HepG2 (cell line): ENCODE measurements around the gene WWC2. TPM values are rescaled to one million over a fixed set of nuclear protein-coding genes. Genes with fewer than 3 reads are reported as not detected.

Experiments used
- ATAC-seq: fragments of 200-7000 bp; cut with Tn5 transposase; 3 replicates; pipeline ENCODE4 v1.9.1; 2020; ENCODE audit warnings: mild to moderate bottlenecking, moderate library complexity
- BruUV-seq: library from RNA; stranded (reverse); fragments of 400-500 nt; replicated peaks from 2 replicates; lab custom pipeline; 2021; lab: Mats Ljungman, UMichigan
- CTCF ChIA-PET: fragments of 300-600 bp; formaldehyde crosslinking; extraction: SDS; loops from one replicate; lab custom pipeline; 2021; ENCODE audit warnings: low total read pairs, inconsistent platforms, low intra/inter-chr PET ratio; lab: Yijun Ruan, JAX
- POLR2A ChIA-PET: fragments of 350-600 bp; sonication (Branson Sonifier 250); formaldehyde crosslinking; loops from one replicate; lab custom pipeline; 2020; ENCODE audit warnings: antibody characterized with exemption, inconsistent platforms; lab: Yijun Ruan, JAX
- DNase-seq: peaks from one replicate; pipeline ENCODE4 v3.0.0-alpha.2; 2015; ENCODE audit warnings: low spot score
- FAIRE-seq: peaks from 3 replicates; lab custom pipeline; 2011; peaks lifted over from hg19 to GRCh38; lab: Jason Lieb, UNC
- H2AFZ ChIP-seq: one replicate; pipeline ENCODE4 v1.6.1; 2011; ENCODE audit warnings: low read length, inconsistent platforms
- H3K27ac ChIP-seq: fragments of 300-600 bp; 3 replicates; pipeline ENCODE4 v1.8.0; 2011; ENCODE audit warnings: mixed run types, mild to moderate bottlenecking, mixed read lengths, low read length, inconsistent platforms; ENCODE audit not compliant: insufficient read depth; ENCODE audit errors: extremely low read length
- H3K27me3 ChIP-seq, 2 experiments: fragments of 200-600 bp in 1 of 2; 2 replicates in 1 of 2; 3 replicates in 1 of 2; pipeline versions ENCODE4 v1.6.0 to v1.8.0; 2011; ENCODE audit warnings: low read length in 2 of 2, mild to moderate bottlenecking in 2 of 2, moderate library complexity in 2 of 2, inconsistent platforms in 1 of 2; ENCODE audit not compliant: insufficient read depth in 2 of 2, control insufficient read depth in 1 of 2
- H3K36me3 ChIP-seq, 2 experiments: fragments of 200-600 bp in 1 of 2; replicated peaks in 1 of 2; 2 replicates in 1 of 2; 3 replicates in 1 of 2; pipeline versions ENCODE4 v1.5.1 to v1.8.0; 2011; ENCODE audit warnings: low read length in 2 of 2, inconsistent platforms in 1 of 2; ENCODE audit not compliant: insufficient read depth in 2 of 2, control insufficient read depth in 1 of 2
- H3K4me1 ChIP-seq: 2 replicates; pipeline ENCODE4 v1.5.1; 2012; ENCODE audit warnings: low read length, inconsistent platforms; ENCODE audit not compliant: insufficient read depth
- H3K4me2 ChIP-seq: 2 replicates; pipeline ENCODE4 v1.6.0; 2011; ENCODE audit warnings: low read depth, low read length, inconsistent platforms
- H3K4me3 ChIP-seq, 3 experiments: fragments of 200-600 bp in 1 of 3; sonication (generic), shearing (Covaris generic) in 1 of 3; replicated peaks in 1 of 3; 2 replicates each; pipeline ENCODE4 v1.5.1; 2011 to 2016; ENCODE audit warnings: low read length in 3 of 3, inconsistent platforms in 2 of 3, low read depth in 2 of 3, mild to moderate bottlenecking in 2 of 3, control low read depth in 1 of 3, mixed read lengths in 1 of 3; ENCODE audit not compliant: insufficient read depth in 1 of 3
- H3K79me2 ChIP-seq: one replicate; pipeline ENCODE4 v1.6.1; 2011; ENCODE audit warnings: low read length, inconsistent platforms; ENCODE audit not compliant: insufficient read depth
- H3K9ac ChIP-seq: 2 replicates; pipeline ENCODE4 v1.6.0; 2011; ENCODE audit warnings: mild to moderate bottlenecking, low read depth, low read length, inconsistent platforms; ENCODE audit not compliant: insufficient read depth
- H3K9me3 ChIP-seq: 2 replicates; pipeline ENCODE4 v1.5.1; 2012; ENCODE audit warnings: mild to moderate bottlenecking, low read length
- H4K20me1 ChIP-seq: 2 replicates; pipeline ENCODE4 v1.6.0; 2011; ENCODE audit warnings: inconsistent platforms, mild to moderate bottlenecking, low read length, moderate library complexity; ENCODE audit not compliant: insufficient read depth
- ATRX ChIP-seq: sonication (generic); formaldehyde crosslinking; IDR thresholded peaks from 2 replicates; pipeline ENCODE4 v1.4.0; 2020; ENCODE audit warnings: missing genetic modification reagents, borderline replicate concordance
- BORCS8-MEF2B ChIP-seq: sonication (generic); formaldehyde crosslinking; IDR thresholded peaks from 2 replicates; pipeline ENCODE4 v1.8.0; 2022; ENCODE audit warnings: mild to moderate bottlenecking, missing genetic modification reagents
- CAMTA2 ChIP-seq: sonication (generic); formaldehyde crosslinking; IDR thresholded peaks from 2 replicates; pipeline ENCODE4 v1.4.0; 2020; ENCODE audit warnings: mild to moderate bottlenecking, missing genetic modification reagents, borderline replicate concordance
- CTCF ChIP-seq: sonication (generic); formaldehyde crosslinking; IDR thresholded peaks from 2 replicates; pipeline ENCODE4 v1.5.0; 2020; ENCODE audit warnings: mild to moderate bottlenecking, missing genetic modification reagents, moderate library complexity
- NPAS2 ChIP-seq: sonication (generic); formaldehyde crosslinking; IDR thresholded peaks from 2 replicates; pipeline ENCODE4 v1.8.0; 2022; ENCODE audit warnings: mild to moderate bottlenecking, missing genetic modification reagents, borderline replicate concordance
- RAD21 ChIP-seq: fragments of 450-650 bp; formaldehyde crosslinking; IDR thresholded peaks from 2 replicates; pipeline ENCODE4 v1.5.0; 2020; ENCODE audit warnings: mild to moderate bottlenecking
- SALL2 ChIP-seq: sonication (generic); formaldehyde crosslinking; IDR thresholded peaks from 2 replicates; pipeline ENCODE4 v1.8.1; 2023; ENCODE audit warnings: mild to moderate bottlenecking, missing genetic modification reagents, inconsistent platforms
- SMC3 ChIP-seq: IDR thresholded peaks from 2 replicates; pipeline ENCODE4 v1.6.1; 2011; ENCODE audit warnings: low read length, improper control_type of control experiment
- STAG1 ChIP-seq: sonication (generic); formaldehyde crosslinking; IDR thresholded peaks from 2 replicates; pipeline ENCODE4 v1.4.0; 2020; ENCODE audit warnings: missing genetic modification reagents
- ZBTB3 ChIP-seq: sonication (generic); formaldehyde crosslinking; IDR thresholded peaks from 2 replicates; pipeline ENCODE4 v1.4.0; 2020; ENCODE audit warnings: low read depth, mild to moderate bottlenecking, moderate library complexity, missing genetic modification reagents, borderline replicate concordance
- ZBTB43 ChIP-seq: sonication (generic); formaldehyde crosslinking; conservative IDR thresholded peaks from 2 replicates; pipeline ENCODE4 v1.4.0; 2020; ENCODE audit warnings: missing genetic modification reagents
- ZFP1 ChIP-seq: IDR thresholded peaks from 2 replicates; pipeline ENCODE4 v1.6.1; 2016
- ZNF260 ChIP-seq: sonication (generic); formaldehyde crosslinking; IDR thresholded peaks from 2 replicates; pipeline ENCODE4 v1.4.0; 2020; ENCODE audit warnings: missing genetic modification reagents, low read depth, mild to moderate bottlenecking, borderline replicate concordance
- ZNF264 ChIP-seq: sonication (generic); formaldehyde crosslinking; IDR thresholded peaks from 2 replicates; pipeline ENCODE4 v1.4.0; 2020; ENCODE audit warnings: missing genetic modification reagents
- ZNF326 ChIP-seq: sonication (generic); formaldehyde crosslinking; IDR thresholded peaks from 2 replicates; pipeline ENCODE4 v1.4.0; 2020; ENCODE audit warnings: missing genetic modification reagents, borderline replicate concordance
- ZNF512 ChIP-seq: sonication (generic); formaldehyde crosslinking; IDR thresholded peaks from 2 replicates; pipeline ENCODE4 v1.4.0; 2020; ENCODE audit warnings: mild to moderate bottlenecking, missing genetic modification reagents
- ZNF598 ChIP-seq: sonication (generic); formaldehyde crosslinking; IDR thresholded peaks from 2 replicates; pipeline ENCODE4 v1.5.1; 2020; ENCODE audit warnings: mild to moderate bottlenecking, missing genetic modification reagents, borderline replicate concordance
- ZNF713 ChIP-seq: sonication (generic); formaldehyde crosslinking; IDR thresholded peaks from 2 replicates; pipeline ENCODE4 v1.4.0; 2020; ENCODE audit warnings: mild to moderate bottlenecking, missing genetic modification reagents
- ZNF883 ChIP-seq: sonication (generic); formaldehyde crosslinking; IDR thresholded peaks from 2 replicates; pipeline ENCODE4 v1.5.1; 2020; ENCODE audit warnings: mild to moderate bottlenecking, missing genetic modification reagents; ENCODE audit errors: not compliant biosample characterization
- WGBS: methylation state at CpG from one replicate; pipeline ENCODE4 v1.1.6; 2017; ENCODE audit warnings: low lambda C conversion rate; 5-methylcytosine and 5-hydroxymethylcytosine counted together
- in situ Hi-C: cut with HindIII; loops from 2 replicates; pipeline ENCODE4 v1.10.0; 2017; ENCODE audit warnings: low pct_unique_long_range_greater_than_20kb; ENCODE audit not compliant: extremely low pct_ligation_motif_present
- intact Hi-C: fragments of 100-400 bp; cut with micrococcal nuclease; formaldehyde crosslinking; loops from one replicate; pipeline ENCODE4 v1.10.0; 2022; ENCODE audit not compliant: unreplicated experiment
- polyA plus RNA-seq, 8 experiments: library from polyadenylated mRNA; depleted of rRNA in 3 of 8; stranded (reverse) in 7 of 8; unstranded in 1 of 8; fragments of >200 nt; fragmentation: Illumina TruSeq in 4 of 8; extraction: Trizol in 4 of 8; gene quantifications; 2 replicates each; pipeline versions ENCODE4 v1.2.1 to v1.2.3, GENCODE V29; 2011 to 2016; ENCODE audit warnings: low read depth in 4 of 8, missing spikeins in 1 of 8, mixed read lengths in 1 of 8; ENCODE audit not compliant: insufficient read depth in 1 of 8
- total RNA-seq, 5 experiments: library from RNA; depleted of rRNA; stranded (reverse); fragments of >200 nt; fragmentation: Illumina TruSeq; extraction: Trizol; gene quantifications; 2 replicates each; pipeline ENCODE4 v1.2.3, GENCODE V29; 2016; ENCODE audit warnings: low read depth in 1 of 5

Gene WWC2
- total and polyA plus RNA-seq, 2 of the 13 experiments (the other 11 are each of a cell fraction or from before 2014, with no cell fraction given) = 40.0 to 50.1 TPM

GRCh38 chr4:183248201-183248600 is 149.1 kb downstream of the WWC2 start (continued):
- no peak for TF ChIP-seq ATRX (CRISPR knock-in tag)
- no peak for TF ChIP-seq ZNF713 (CRISPR knock-in tag)
- no peak for TF ChIP-seq ZNF260 (CRISPR knock-in tag)
- no peak for TF ChIP-seq ZFP1 (CRISPR knock-in tag)
- no peak for TF ChIP-seq BORCS8-MEF2B
- TF ChIP-seq NPAS2 (CRISPR knock-in tag) = no peak
- TF ChIP-seq ZBTB43 = no peak
- no peak for TF ChIP-seq SALL2 (CRISPR knock-in tag)
- TF ChIP-seq ZNF512 (CRISPR knock-in tag) = no peak
- no peak for TF ChIP-seq ZNF326
- TF ChIP-seq ZNF598 (CRISPR knock-in tag) = no peak

GRCh38 chr4:183249854-183250253 is 150.8 kb downstream of the WWC2 start:
- intact Hi-C loops = loop anchor here (1.0 kb wide), 1 partner anchor 177 kb away; no protein-coding TSS in a partner anchor
- peak; percentile 39 for FAIRE-seq
- ChIA-PET CTCF (interaction anchor here (1.2 to 2.5 kb wide), 2 partner anchors 177 to 312 kb away, joined by 3 to 23 read pairs; no protein-coding TSS in a partner anchor), POLR2A (interaction anchor here (0.6 kb wide), 1 partner anchor 139 kb away, joined by 5 read pairs; no protein-coding TSS in a partner anchor)
- Histone ChIP-seq H4K20me1 (no peaks in the 10 kb centered on the region; the same call in 1 of the 2 replicates), H3K9ac (no peak overlapping the region), H3K27ac (no peak overlapping the region), H3K9me3 (no peaks in the 10 kb centered on the region), H3K4me3 (no peak overlapping the region), H3K36me3 (peaks cover 21 to 89% of the 10 kb centered on the region in 2 experiments), H2AFZ (no peak overlapping the region), H3K27me3 (no peaks in the 10 kb centered on the region), H3K79me2 (no peaks in the 10 kb centered on the region), H3K4me2 (no peak overlapping the region), H3K4me1 (no peaks in the 10 kb centered on the region)
- no TSS peak for BruUV-seq
- WGBS = 86% methylated on average over 2 of the region's 2 CpGs
- TF ChIP-seq CTCF (CRISPR knock-in tag) = peak; percentile 55
- TF ChIP-seq ZNF883 (CRISPR knock-in tag) = no peak
- peak; percentile 28; the same call in 1 of the 2 replicates for TF ChIP-seq RAD21 (CRISPR knock-in tag)
- TF ChIP-seq ZNF264 = no peak
- no peak for TF ChIP-seq CAMTA2 (CRISPR knock-in tag)
- peak; percentile 57 for TF ChIP-seq SMC3
- peak; percentile 75 for TF ChIP-seq STAG1 (CRISPR knock-in tag)
- 0 out of 2 replicates have a peak, but pooled peaks have one; percentile 25 for TF ChIP-seq ZBTB3 (CRISPR knock-in tag)
- DNase-seq = peak; percentile 16
- peak; percentile 64 for ATAC-seq
- in situ Hi-C loops = no loop called here
